Measurements from ENCODE around the gene FAM47C.
"Not testable (repeated sequence)": the region's sequence is repeated elsewhere in the genome, so short reads cannot be mapped to it uniquely, and the experiment has no call there.

Gene FAM47C

DNA sequence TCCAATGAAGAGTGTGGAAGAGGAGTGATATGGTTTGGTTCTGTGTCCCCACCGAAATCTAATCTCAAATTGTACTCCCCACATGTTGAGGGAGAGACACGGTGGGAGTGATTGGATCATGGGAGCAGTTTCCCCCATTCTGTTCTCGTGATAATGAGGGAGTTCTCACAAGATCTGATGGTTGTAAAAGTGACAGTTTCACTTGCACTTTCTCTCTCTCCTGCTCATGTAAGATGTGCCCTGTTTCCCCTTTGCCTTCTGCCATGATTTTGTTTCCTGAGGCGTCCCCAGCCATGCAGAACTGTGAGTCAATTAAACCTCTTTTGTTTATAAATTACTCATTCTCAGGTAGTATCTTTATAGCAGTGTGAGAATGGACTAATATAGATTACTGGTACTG, 39.6 kb downstream of the FAM47C start:
- no peak for DNase-seq (ENCODE audit: low spot score)
- no peak overlapping the region for H3K27ac ChIP-seq
- ChIA-PET POLR2A (ENCODE audit: low non-redundant PET) (no interaction called here), CTCF (no interaction called here)
- no peak for TF ChIP-seq CTCF (conservative IDR thresholded peaks at IDR 0.05; ENCODE audit: low read depth)

- DNase-seq (ENCODE audit: low spot score); H3K27ac ChIP-seq; CTCF ChIA-PET; POLR2A ChIA-PET (ENCODE audit: low non-redundant PET): not testable (repeated sequence)
These were observed 49.4 kb downstream of the FAM47C start for GRCh38 chrX:37057572-37057971.

- peak; percentile 7 for DNase-seq (ENCODE audit: low spot score)
- no peak overlapping the region for H3K27ac ChIP-seq
- ChIA-PET POLR2A (ENCODE audit: low non-redundant PET) (no interaction called here), CTCF (interaction anchor here (0.6 to 0.7 kb wide), 3 partner anchors 105 to 1134 kb away, joined by 3 to 5 read pairs (median 3); no protein-coding TSS in a partner anchor)
- TF ChIP-seq CTCF (conservative IDR thresholded peaks at IDR 0.05; ENCODE audit: low read depth): peak; percentile 36
These were observed 52.8 kb downstream of the FAM47C start for GRCh38 chrX:37060999-37061398.
